Vagina (tissue), 2 donors: ENCODE data around the gene THOC7. TPM values are rescaled to one million over a fixed set of nuclear protein-coding genes. Genes with fewer than 3 reads are reported as not detected.

ENCODE experiments used
- DNase-seq, 2 donors: peaks; one replicate each; pipeline ENCODE4 v3.0.0-alpha.2; 2017; ENCODE audit errors: extremely low spot score in 2 of 2
- H3K27ac ChIP-seq: fragments of 200-600 bp; sonication (generic); one replicate; pipeline ENCODE4 v1.5.1; 2019
- H3K27me3 ChIP-seq: fragments of 200-600 bp; sonication (generic); one replicate; pipeline ENCODE4 v1.5.1; 2019
- H3K36me3 ChIP-seq, 2 donors: fragments of 200-600 bp; sonication (generic); one replicate each; pipeline ENCODE4 v1.5.1; 2017 to 2019
- H3K4me1 ChIP-seq: fragments of 200-600 bp; sonication (generic); one replicate; pipeline ENCODE4 v1.5.1; 2019
- H3K4me3 ChIP-seq, 2 donors: fragments of 200-600 bp; sonication (generic); 1 replicate in 1 of 2; 2 replicates in 1 of 2; pipeline ENCODE4 v1.5.1; 2016 to 2019
- H3K9me3 ChIP-seq: fragments of 200-600 bp; sonication (generic); one replicate; pipeline ENCODE4 v1.5.1; 2019
- CTCF ChIP-seq, 3 experiments: fragments of 450-650 bp in 2 of 3; fragments of 200-600 bp in 1 of 3; sonication (generic) in 1 of 3; IDR thresholded peaks; one replicate each; pipeline ENCODE4 v1.5.1; 2017 to 2019; ENCODE audit warnings: antibody characterized with exemption in 3 of 3, mild to moderate bottlenecking in 2 of 3, moderate library complexity in 2 of 3
- POLR2A ChIP-seq, 2 donors: fragments of 450-650 bp; IDR thresholded peaks; one replicate each; pipeline ENCODE4 v1.6.1; 2017; ENCODE audit warnings: antibody characterized with exemption in 2 of 2, mild to moderate bottlenecking in 2 of 2, moderate library complexity in 2 of 2
- POLR2AphosphoS5 ChIP-seq, 2 donors: sonication (generic); formaldehyde crosslinking; IDR thresholded peaks; one replicate each; pipeline ENCODE4 v1.9.0; 2017; ENCODE audit warnings: antibody characterized with exemption in 2 of 2, mild to moderate bottlenecking in 2 of 2, low read depth in 1 of 2; ENCODE audit not compliant: insufficient read depth in 1 of 2
- intact Hi-C: fragments of 100-400 bp; cut with DNase I; formaldehyde crosslinking; loops from one replicate; pipeline ENCODE4 v1.15.1; 2023
- total RNA-seq: library from RNA; depleted of rRNA; stranded (reverse); fragments of >200 nt; gene quantifications from one replicate; pipeline ENCODE4 v1.2.3, GENCODE V29; 2016

The THOC7 gene
- total RNA-seq, 1 donor from 2014 or later = 54.8 TPM

DNA sequence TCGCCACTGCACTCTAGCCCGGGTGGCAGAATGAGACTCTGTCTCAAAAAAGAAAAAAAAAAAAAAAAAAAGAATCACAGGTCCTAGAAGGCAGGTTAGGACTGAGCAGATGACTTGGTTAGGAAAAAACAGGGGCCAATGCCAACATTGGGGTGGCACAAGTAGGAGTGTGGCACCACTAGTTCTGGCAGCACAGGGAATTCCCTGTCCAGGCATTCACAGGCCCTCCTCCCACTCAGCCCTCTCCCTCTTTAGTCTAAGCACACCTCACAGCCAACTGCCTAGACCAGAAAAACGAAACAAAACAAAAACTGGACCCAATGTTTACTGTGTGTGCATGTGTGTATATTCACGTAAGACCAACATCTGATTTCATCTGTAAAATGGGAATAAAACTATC lies 10.5 kb downstream of the THOC7 start:
- no peaks in the 10 kb centered on the region for H3K9me3 ChIP-seq
- no peak overlapping the region for H3K4me3 ChIP-seq
- H3K36me3 ChIP-seq = no peaks in the 10 kb centered on the region
- H3K27ac ChIP-seq = no peak overlapping the region
- no peak for TF ChIP-seq POLR2A (IDR thresholded peaks at IDR 0.05)
- no peak for TF ChIP-seq POLR2AphosphoS5 (IDR thresholded peaks at IDR 0.05; ENCODE audit: insufficient read depth in 1 of 2, low read depth in 1 of 2)
- TF ChIP-seq CTCF (IDR thresholded peaks at IDR 0.05) = no peak
- DNase-seq = no peak
- peaks cover 10% of the 10 kb centered on the region for H3K4me1 ChIP-seq
- intact Hi-C loops = no loop called here
- no peaks in the 10 kb centered on the region for H3K27me3 ChIP-seq

DNA sequence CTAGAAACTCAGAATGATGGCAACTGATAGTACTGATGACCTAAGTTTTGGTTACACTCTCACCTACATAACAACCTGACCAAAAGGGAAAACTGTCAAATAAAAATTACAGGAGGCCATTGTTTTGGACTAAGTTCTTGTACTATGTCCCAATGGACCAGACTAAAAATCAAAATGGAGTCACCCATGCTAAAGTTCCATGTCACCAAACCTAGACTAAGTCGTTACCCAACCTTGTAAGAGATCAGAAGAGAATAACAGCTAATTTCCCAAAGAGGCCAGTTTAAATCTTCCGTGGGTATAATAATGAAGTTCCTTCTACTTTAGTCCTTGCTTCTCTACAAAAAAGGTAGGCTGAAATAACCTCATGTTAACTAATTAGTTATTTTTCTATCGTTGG lies 12.3 kb downstream of the THOC7 start:
- no peaks in the 10 kb centered on the region for H3K36me3 ChIP-seq
- no peak for TF ChIP-seq CTCF (IDR thresholded peaks at IDR 0.05)
- TF ChIP-seq POLR2AphosphoS5 (IDR thresholded peaks at IDR 0.05; ENCODE audit: insufficient read depth in 1 of 2, low read depth in 1 of 2) = no peak
- TF ChIP-seq POLR2A (IDR thresholded peaks at IDR 0.05) = no peak
- intact Hi-C loops = no loop called here

DNA sequence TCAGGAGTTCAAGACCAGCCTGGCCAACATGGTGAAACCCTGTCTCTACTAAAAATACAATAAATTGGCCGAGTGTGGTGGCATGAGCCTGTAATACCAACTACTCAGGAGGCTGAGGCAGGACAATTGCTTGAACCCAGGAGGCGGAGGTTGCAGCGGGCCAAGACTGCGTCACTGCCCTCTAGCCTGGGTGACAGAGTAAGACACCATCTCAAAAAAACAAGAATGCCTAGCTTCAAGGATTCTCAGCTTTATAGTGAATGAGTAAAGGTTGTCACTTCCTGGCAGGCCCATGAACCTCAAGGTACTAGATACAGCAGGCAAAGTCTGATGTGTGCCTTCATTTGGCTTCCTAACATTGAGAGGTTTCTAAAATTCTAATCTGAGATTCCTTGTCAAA lies 14.4 kb downstream of the THOC7 start:
- Histone ChIP-seq H3K9me3 (no peaks in the 10 kb centered on the region), H3K36me3 (no peaks in the 10 kb centered on the region), H3K4me3 (no peak overlapping the region), H3K27ac (no peak overlapping the region), H3K27me3 (no peaks in the 10 kb centered on the region), H3K4me1 (no peaks in the 10 kb centered on the region)
- TF ChIP-seq CTCF (IDR thresholded peaks at IDR 0.05) = no peak
- no peak for TF ChIP-seq POLR2AphosphoS5 (IDR thresholded peaks at IDR 0.05; ENCODE audit: insufficient read depth in 1 of 2, low read depth in 1 of 2)
- no peak for TF ChIP-seq POLR2A (IDR thresholded peaks at IDR 0.05)
- intact Hi-C loops = no loop called here
- no peak for DNase-seq

More for the DNA sequence above, 12.3 kb downstream of the THOC7 start:
- H3K4me3 ChIP-seq = no peak overlapping the region
- no peak overlapping the region for H3K27ac ChIP-seq
- DNase-seq = no peak
- H3K9me3 ChIP-seq = no peaks in the 10 kb centered on the region
- no peaks in the 10 kb centered on the region for H3K27me3 ChIP-seq
- H3K4me1 ChIP-seq = peaks cover 10% of the 10 kb centered on the region

GRCh38 chr3:63847718-63848450 lies 15.7 kb downstream of the THOC7 start:
- no peaks in the 10 kb centered on the region for H3K36me3 ChIP-seq
- DNase-seq = no peak
- intact Hi-C loops = no loop called here
- H3K27ac ChIP-seq = no peak overlapping the region
- no peak overlapping the region for H3K4me3 ChIP-seq
- no peaks in the 10 kb centered on the region for H3K9me3 ChIP-seq
- no peaks in the 10 kb centered on the region for H3K4me1 ChIP-seq
- H3K27me3 ChIP-seq = no peaks in the 10 kb centered on the region
- TF ChIP-seq POLR2AphosphoS5 (IDR thresholded peaks at IDR 0.05; ENCODE audit: insufficient read depth in 1 of 2, low read depth in 1 of 2) (no peak), CTCF (IDR thresholded peaks at IDR 0.05) (no peak), POLR2A (IDR thresholded peaks at IDR 0.05) (no peak)

- Histone ChIP-seq H3K27ac (no peak overlapping the region), H3K36me3 (no peaks in the 10 kb centered on the region), H3K4me1 (peaks cover 10% of the 10 kb centered on the region), H3K27me3 (no peaks in the 10 kb centered on the region), H3K4me3 (no peak overlapping the region), H3K9me3 (no peaks in the 10 kb centered on the region)
- intact Hi-C loops = no loop called here
- no peak for TF ChIP-seq CTCF (IDR thresholded peaks at IDR 0.05)
- TF ChIP-seq POLR2AphosphoS5 (IDR thresholded peaks at IDR 0.05; ENCODE audit: insufficient read depth in 1 of 2, low read depth in 1 of 2) = no peak
- DNase-seq = no peak
Observed at GRCh38 chr3:63845215-63845614, 18.4 kb downstream of the THOC7 start.
